ENCODE data around the gene CHIT1. TPM values are rescaled to one million over a fixed set of nuclear protein-coding genes. Genes with fewer than 3 reads are reported as not detected.

The CHIT1 gene
- total and polyA plus RNA-seq, 9 of the 15 experiments (the other 6 are each of a cell fraction or from before 2014, with no cell fraction given) = not detected

DNA sequence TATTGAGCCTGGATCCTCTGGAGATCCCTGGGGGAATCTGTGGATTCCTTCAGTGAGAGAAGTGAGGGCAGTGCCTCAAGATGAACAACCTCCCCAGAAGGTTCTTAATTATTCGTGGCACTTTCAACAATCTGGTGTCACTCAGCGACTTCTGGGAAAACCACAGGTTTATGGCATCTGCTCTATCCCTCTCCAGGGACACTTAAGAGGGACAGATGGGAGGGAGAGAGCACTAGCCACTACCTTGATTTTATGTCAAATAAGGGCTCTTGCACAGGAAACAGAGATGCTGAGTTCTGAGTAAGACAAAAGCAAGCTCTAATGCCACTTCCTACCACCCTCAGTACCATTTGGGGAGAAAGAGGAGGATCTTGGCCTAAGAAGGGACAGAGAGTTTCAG is 21.7 kb downstream of the CHIT1 start:
- in situ Hi-C loops (cut with MboI) (no loop called here), intact Hi-C loops (cut with micrococcal nuclease) (no loop called here)
- BruUV-seq (replicated peaks) = no TSS peak
- no peaks in the 10 kb centered on the region for H3K9me3 ChIP-seq (replicated peaks; ENCODE audit: control insufficient read depth, insufficient read depth, low read depth, low read length)
- ATAC-seq (no peak), DNase-seq (ENCODE audit: extremely low read depth in 1 of 4, low spot score in 3 of 4) (no peak), FAIRE-seq (no peak)
- CTCF ChIA-PET (ENCODE audit: low intra/inter-chr PET ratio) = no interaction called here
- no peak overlapping the region for H3K4me3 ChIP-seq
- POLR2A ChIA-PET = interaction anchor here (0.9 to 1.1 kb wide), 2 partner anchors 9 to 16 kb away, joined by 3 to 10 read pairs; no protein-coding TSS in a partner anchor
- H3K9ac ChIP-seq (ENCODE audit: insufficient read depth in 1 of 2, low read depth in 2 of 2, low read length in 2 of 2) = no peak overlapping the region
- H3K27me3 ChIP-seq (ENCODE audit: control insufficient read depth in 2 of 2, insufficient read depth in 2 of 2, low read length in 2 of 2) = peaks cover 10 to 31% of the 10 kb centered on the region in 2 experiments; a peak in 4 of 5 replicates
- H3K4me2 ChIP-seq (ENCODE audit: insufficient read depth, low read length) = no peak overlapping the region
- 0% methylated on average over 2 of the region's 2 CpGs for WGBS (ENCODE audit: insufficient coverage, low coverage, missing lambda C conversion rate)
- no peak overlapping the region for H3K27ac ChIP-seq (ENCODE audit: extremely low read depth, low read depth, low read length)
- no peaks in the 10 kb centered on the region for H3K79me2 ChIP-seq (ENCODE audit: control insufficient read depth, insufficient read depth, low read length)
- no peaks in the 10 kb centered on the region for H3K36me3 ChIP-seq (ENCODE audit: control insufficient read depth, insufficient read depth, low read length)
- TF ChIP-seq ZNF551 (CRISPR knock-in tag; IDR thresholded peaks at IDR 0.05) = no peak
- TF ChIP-seq, protein P1, sequence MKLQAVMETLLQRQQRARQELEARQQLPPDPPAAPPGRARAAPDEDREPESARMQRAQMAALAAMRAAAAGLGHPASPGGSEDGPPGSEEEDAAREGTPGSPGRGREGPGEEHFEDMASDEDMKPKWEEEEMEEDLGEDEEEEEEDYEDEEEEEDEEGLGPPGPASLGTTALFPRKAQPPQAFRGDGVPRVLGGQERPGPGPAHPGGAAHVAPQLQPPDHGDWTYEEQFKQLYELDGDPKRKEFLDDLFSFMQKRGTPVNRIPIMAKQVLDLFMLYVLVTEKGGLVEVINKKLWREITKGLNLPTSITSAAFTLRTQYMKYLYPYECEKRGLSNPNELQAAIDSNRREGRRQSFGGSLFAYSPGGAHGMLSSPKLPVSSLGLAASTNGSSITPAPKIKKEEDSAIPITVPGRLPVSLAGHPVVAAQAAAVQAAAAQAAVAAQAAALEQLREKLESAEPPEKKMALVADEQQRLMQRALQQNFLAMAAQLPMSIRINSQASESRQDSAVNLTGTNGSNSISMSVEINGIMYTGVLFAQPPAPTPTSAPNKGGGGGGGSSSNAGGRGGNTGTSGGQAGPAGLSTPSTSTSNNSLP (IDR thresholded peaks at IDR 0.05; ENCODE audit: borderline replicate concordance, low read depth, low read length) = no peak
- TF ChIP-seq GTF2A2 (tag; IDR thresholded peaks at IDR 0.05) = no peak
- no peak for TF ChIP-seq KLF16 (IDR thresholded peaks at IDR 0.05)
- TF ChIP-seq TRIM24 (IDR thresholded peaks at IDR 0.05) = no peak
- no peak for TF ChIP-seq FOXP4 (CRISPR knock-in tag; IDR thresholded peaks at IDR 0.05; ENCODE audit: borderline replicate concordance)
- TF ChIP-seq XRCC3 (IDR thresholded peaks at IDR 0.05) = no peak
- TF ChIP-seq FOXA3 (CRISPR knock-in tag; conservative IDR thresholded peaks at IDR 0.05 in 1 of 2, IDR thresholded peaks at IDR 0.05 in 1 of 2) = no peak
- TF ChIP-seq, protein P2, sequence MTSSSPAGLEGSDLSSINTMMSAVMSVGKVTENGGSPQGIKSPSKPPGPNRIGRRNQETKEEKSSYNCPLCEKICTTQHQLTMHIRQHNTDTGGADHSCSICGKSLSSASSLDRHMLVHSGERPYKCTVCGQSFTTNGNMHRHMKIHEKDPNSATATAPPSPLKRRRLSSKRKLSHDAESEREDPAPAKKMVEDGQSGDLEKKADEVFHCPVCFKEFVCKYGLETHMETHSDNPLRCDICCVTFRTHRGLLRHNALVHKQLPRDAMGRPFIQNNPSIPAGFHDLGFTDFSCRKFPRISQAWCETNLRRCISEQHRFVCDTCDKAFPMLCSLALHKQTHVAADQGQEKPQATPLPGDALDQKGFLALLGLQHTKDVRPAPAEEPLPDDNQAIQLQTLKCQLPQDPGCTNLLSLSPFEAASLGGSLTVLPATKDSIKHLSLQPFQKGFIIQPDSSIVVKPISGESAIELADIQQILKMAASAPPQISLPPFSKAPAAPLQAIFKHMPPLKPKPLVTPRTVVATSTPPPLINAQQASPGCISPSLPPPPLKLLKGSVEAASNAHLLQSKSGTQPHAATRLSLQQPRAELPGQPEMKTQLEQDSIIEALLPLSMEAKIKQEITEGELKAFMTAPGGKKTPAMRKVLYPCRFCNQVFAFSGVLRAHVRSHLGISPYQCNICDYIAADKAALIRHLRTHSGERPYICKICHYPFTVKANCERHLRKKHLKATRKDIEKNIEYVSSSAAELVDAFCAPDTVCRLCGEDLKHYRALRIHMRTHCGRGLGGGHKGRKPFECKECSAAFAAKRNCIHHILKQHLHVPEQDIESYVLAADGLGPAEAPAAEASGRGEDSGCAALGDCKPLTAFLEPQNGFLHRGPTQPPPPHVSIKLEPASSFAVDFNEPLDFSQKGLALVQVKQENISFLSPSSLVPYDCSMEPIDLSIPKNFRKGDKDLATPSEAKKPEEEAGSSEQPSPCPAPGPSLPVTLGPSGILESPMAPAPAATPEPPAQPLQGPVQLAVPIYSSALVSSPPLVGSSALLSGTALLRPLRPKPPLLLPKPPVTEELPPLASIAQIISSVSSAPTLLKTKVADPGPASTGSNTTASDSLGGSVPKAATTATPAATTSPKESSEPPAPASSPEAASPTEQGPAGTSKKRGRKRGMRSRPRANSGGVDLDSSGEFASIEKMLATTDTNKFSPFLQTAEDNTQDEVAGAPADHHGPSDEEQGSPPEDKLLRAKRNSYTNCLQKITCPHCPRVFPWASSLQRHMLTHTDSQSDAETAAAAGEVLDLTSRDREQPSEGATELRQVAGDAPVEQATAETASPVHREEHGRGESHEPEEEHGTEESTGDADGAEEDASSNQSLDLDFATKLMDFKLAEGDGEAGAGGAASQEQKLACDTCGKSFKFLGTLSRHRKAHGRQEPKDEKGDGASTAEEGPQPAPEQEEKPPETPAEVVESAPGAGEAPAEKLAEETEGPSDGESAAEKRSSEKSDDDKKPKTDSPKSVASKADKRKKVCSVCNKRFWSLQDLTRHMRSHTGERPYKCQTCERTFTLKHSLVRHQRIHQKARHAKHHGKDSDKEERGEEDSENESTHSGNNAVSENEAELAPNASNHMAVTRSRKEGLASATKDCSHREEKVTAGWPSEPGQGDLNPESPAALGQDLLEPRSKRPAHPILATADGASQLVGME (CRISPR knock-in tag; IDR thresholded peaks at IDR 0.05) = no peak
- TF ChIP-seq BCL6 (CRISPR knock-in tag; IDR thresholded peaks at IDR 0.05) = no peak
- H4K20me1 ChIP-seq (replicated peaks; ENCODE audit: control insufficient read depth, insufficient read depth, low read length) = no peaks in the 10 kb centered on the region
- H3K4me1 ChIP-seq (replicated peaks in 1 of 2; ENCODE audit: control insufficient read depth in 2 of 2, insufficient read depth in 2 of 2, low read length in 2 of 2) = no peaks in the 10 kb centered on the region
- H3K9me1 ChIP-seq (ENCODE audit: control insufficient read depth, insufficient read depth, low read length) = no peaks in the 10 kb centered on the region
- H2AFZ ChIP-seq (ENCODE audit: low read depth, low read length) = no peak overlapping the region
